Measurements from ENCODE around the gene TRIM37.
"Not testable (repeated sequence)": the region's sequence is repeated elsewhere in the genome, so short reads cannot be mapped to it uniquely, and the experiment has no call there.

Gene TRIM37

GRCh38 chr17:59106463-59107305 is at the start of gene TRIM37:
Gene TRIM37 (minus strand): TSS chr17:59106880. CDS start chr17:59106461, 419 bp downstream.
- DNase-seq (ENCODE audit: low spot score): peak; percentile 99

- DNase-seq (ENCODE audit: low spot score): peak; percentile 99
Measured at GRCh38 chr17:59155439-59156177, 48.9 kb upstream of the TRIM37 start, which contains the start of gene PRR11. Gene PRR11 (plus strand): TSS chr17:59155746. CDS start chr17:59169753, 14,007 bp downstream.

- peak; percentile 99 for DNase-seq (ENCODE audit: low spot score)
Measured at GRCh38 chr17:59154721-59155438, 48.2 kb upstream of the TRIM37 start, which contains the start of gene SKA2. Gene SKA2 (minus strand): TSS chr17:59155186. CDS start chr17:59155163, 23 bp downstream.

- peak; percentile 37 for DNase-seq (ENCODE audit: low spot score)
Measured at GRCh38 chr17:59154292-59154720, 47.6 kb upstream of the TRIM37 start.

- no peak for DNase-seq (ENCODE audit: low spot score)
Measured at GRCh38 chr17:59152925-59153324, 46.2 kb upstream of the TRIM37 start.

GRCh38 chr17:59151591-59151990 is 44.9 kb upstream of the TRIM37 start:
- no peak for DNase-seq (ENCODE audit: low spot score)

- no peak for DNase-seq (ENCODE audit: low spot score)
Measured at GRCh38 chr17:59151006-59151405, 44.3 kb upstream of the TRIM37 start.

- no peak for DNase-seq (ENCODE audit: low spot score)
Measured at GRCh38 chr17:59149841-59150511, 43.3 kb upstream of the TRIM37 start.

- DNase-seq (ENCODE audit: low spot score): no peak
Measured at GRCh38 chr17:59149051-59149450, 42.4 kb upstream of the TRIM37 start.

- DNase-seq (ENCODE audit: low spot score): no peak
Measured at GRCh38 chr17:59145571-59146096, 39.0 kb upstream of the TRIM37 start.

GRCh38 chr17:59141860-59142259 is 35.2 kb upstream of the TRIM37 start:
- DNase-seq (ENCODE audit: low spot score): no peak

- no peak for DNase-seq (ENCODE audit: low spot score)
Measured at GRCh38 chr17:59139939-59140338, 33.3 kb upstream of the TRIM37 start.

GRCh38 chr17:59138339-59138738 is 31.7 kb upstream of the TRIM37 start:
- DNase-seq (ENCODE audit: low spot score): not testable (repeated sequence)

- DNase-seq (ENCODE audit: low spot score): no peak
Measured at GRCh38 chr17:59131131-59131530, 24.5 kb upstream of the TRIM37 start.

- no peak for DNase-seq (ENCODE audit: low spot score)
Measured at GRCh38 chr17:59129814-59130213, 23.1 kb upstream of the TRIM37 start.

GRCh38 chr17:59126809-59127417 is 20.2 kb upstream of the TRIM37 start:
- DNase-seq (ENCODE audit: low spot score): no peak

GRCh38 chr17:59124665-59125064 is 18.0 kb upstream of the TRIM37 start:
- DNase-seq (ENCODE audit: low spot score): no peak

GRCh38 chr17:59121901-59122480 is 15.3 kb upstream of the TRIM37 start:
- DNase-seq (ENCODE audit: low spot score): no peak

- DNase-seq (ENCODE audit: low spot score): no peak
Measured at GRCh38 chr17:59115474-59115873, 8.8 kb upstream of the TRIM37 start.

- DNase-seq (ENCODE audit: low spot score): no peak
Measured at GRCh38 chr17:59111539-59111938, 4.9 kb upstream of the TRIM37 start.

- no peak for DNase-seq (ENCODE audit: low spot score)
Measured at GRCh38 chr17:59110973-59111372, 4.3 kb upstream of the TRIM37 start.
